GM23338 (cell line): ENCODE results near the gene ZNF879. TPM values are rescaled to one million over a fixed set of nuclear protein-coding genes. Genes with fewer than 3 reads are reported as not detected.

Experiments used
- ATAC-seq: fragments of 200-7000 bp; cut with Tn5 transposase; 3 replicates; pipeline ENCODE4 v1.9.1; 2020
- DNase-seq: peaks from one replicate; pipeline ENCODE4 v3.0.0-alpha.2; 2015; ENCODE audit warnings: low spot score
- H2AFZ ChIP-seq: fragments of 200-600 bp; sonication (generic); 2 replicates; pipeline ENCODE4 v1.8.0; 2016; ENCODE audit warnings: antibody characterized with exemption, mild to moderate bottlenecking, moderate library complexity
- H3F3A ChIP-seq: fragments of 200-600 bp; sonication (generic); replicated peaks from 2 replicates; pipeline ENCODE4 v1.8.0; 2017; ENCODE audit warnings: antibody characterized with exemption, mixed run types, low read depth
- H3K27ac ChIP-seq: fragments of 200-600 bp; sonication (generic); 2 replicates; pipeline ENCODE4 v1.6.1; 2016; ENCODE audit warnings: low read depth
- H3K27me3 ChIP-seq: fragments of 200-600 bp; sonication (generic); 2 replicates; pipeline ENCODE4 v1.8.0; 2016; ENCODE audit warnings: mild to moderate bottlenecking, mixed run types, moderate library complexity; ENCODE audit not compliant: insufficient read depth
- H3K36me3 ChIP-seq: fragments of 200-600 bp; sonication (generic); 2 replicates; pipeline ENCODE4 v1.8.0; 2016; ENCODE audit warnings: mild to moderate bottlenecking; ENCODE audit not compliant: insufficient read depth
- H3K4me1 ChIP-seq: fragments of 200-600 bp; sonication (generic); 2 replicates; pipeline ENCODE4 v1.8.0; 2016; ENCODE audit warnings: mild to moderate bottlenecking, moderate library complexity; ENCODE audit not compliant: insufficient read depth
- H3K4me2 ChIP-seq: fragments of 200-600 bp; sonication (generic); 2 replicates; pipeline ENCODE4 v1.7.1; 2017; ENCODE audit warnings: mixed run types
- H3K4me3 ChIP-seq: fragments of 200-600 bp; sonication (generic); 2 replicates; pipeline ENCODE4 v1.6.1; 2016; ENCODE audit warnings: mixed run types
- H3K79me2 ChIP-seq: fragments of 200-600 bp; sonication (generic); replicated peaks from 2 replicates; pipeline ENCODE4 v1.8.0; 2017; ENCODE audit warnings: mild to moderate bottlenecking; ENCODE audit not compliant: insufficient read depth
- H3K9me2 ChIP-seq: fragments of 200-600 bp; sonication (generic); 2 replicates; pipeline ENCODE4 v1.8.0; 2017; ENCODE audit not compliant: insufficient read depth
- H4K20me1 ChIP-seq: fragments of 200-600 bp; sonication (generic); replicated peaks from 2 replicates; pipeline ENCODE4 v1.8.0; 2017; ENCODE audit warnings: mild to moderate bottlenecking; ENCODE audit not compliant: insufficient read depth
- H3K27ac Mint-ChIP-seq: 2 replicates; pipeline ENCODE4 v1.8.0; 2020; ENCODE audit warnings: inconsistent platforms, mild to moderate bottlenecking, moderate library complexity, mixed read lengths
- H3K27me3 Mint-ChIP-seq: 3 replicates; pipeline ENCODE4 v1.8.0; 2022; ENCODE audit warnings: low read depth, mild to moderate bottlenecking, moderate library complexity, mixed read lengths, inconsistent platforms; ENCODE audit not compliant: insufficient read depth, poor library complexity
- H3K36me3 Mint-ChIP-seq: 3 replicates; pipeline ENCODE4 v1.8.0; 2021; ENCODE audit warnings: low read depth, mild to moderate bottlenecking, inconsistent platforms, moderate library complexity, mixed read lengths
- H3K4me1 Mint-ChIP-seq: 3 replicates; pipeline ENCODE4 v1.8.0; 2020; ENCODE audit warnings: mild to moderate bottlenecking, inconsistent platforms, mixed read lengths
- H3K4me3 Mint-ChIP-seq: 3 replicates; pipeline ENCODE4 v1.8.0; 2021; ENCODE audit warnings: moderate library complexity, mild to moderate bottlenecking, inconsistent platforms, mixed read lengths
- H3K9me3 Mint-ChIP-seq: 3 replicates; pipeline ENCODE4 v1.8.0; 2020; ENCODE audit warnings: moderate library complexity, mild to moderate bottlenecking, inconsistent platforms, mixed read lengths
- CREB1 ChIP-seq: fragments of 250-450 bp; sonication (Bioruptor Pico); IDR thresholded peaks from 2 replicates; pipeline ENCODE4 v1.5.0; 2020; ENCODE audit warnings: low read depth, mild to moderate bottlenecking, moderate library complexity
- CTCF ChIP-seq, 2 experiments: fragments of 200-600 bp in 1 of 2; sonication (generic) in 1 of 2; conservative IDR thresholded peaks; 2 replicates each; pipeline versions ENCODE4 v1.5.1 to v1.6.1; 2016 to 2017; ENCODE audit warnings: antibody characterized with exemption in 2 of 2, low read depth in 2 of 2, mild to moderate bottlenecking in 2 of 2, moderate library complexity in 1 of 2
- ETS1 ChIP-seq: IDR thresholded peaks from 2 replicates; pipeline ENCODE4 v1.6.1; 2016; ENCODE audit warnings: antibody characterized with exemption
- EZH2 ChIP-seq: fragments of 200-600 bp; sonication (generic); IDR thresholded peaks from one replicate; pipeline ENCODE4 v1.8.0; 2017; ENCODE audit warnings: antibody characterized with exemption, mild to moderate bottlenecking, low read depth; ENCODE audit not compliant: unreplicated experiment
- EZH2phosphoT487 ChIP-seq: fragments of 200-600 bp; sonication (generic); IDR thresholded peaks from one replicate; pipeline ENCODE4 v1.8.1; 2018; ENCODE audit warnings: antibody characterized with exemption; ENCODE audit not compliant: unreplicated experiment
- JUNB ChIP-seq: IDR thresholded peaks from one replicate; pipeline ENCODE4 v1.6.1; 2016; ENCODE audit warnings: antibody characterized with exemption; ENCODE audit not compliant: unreplicated experiment
- NANOG ChIP-seq: IDR thresholded peaks from 2 replicates; pipeline ENCODE4 v1.6.1; 2016; ENCODE audit warnings: antibody characterized with exemption, borderline replicate concordance
- POLR2AphosphoS5 ChIP-seq: IDR thresholded peaks from 2 replicates; pipeline ENCODE4 v1.6.1; 2016; ENCODE audit warnings: antibody characterized with exemption, low read depth
- REST ChIP-seq: IDR thresholded peaks from one replicate; pipeline ENCODE4 v1.6.1; 2018; ENCODE audit warnings: antibody characterized with exemption; ENCODE audit not compliant: unreplicated experiment
- STAT1 ChIP-seq: IDR thresholded peaks from one replicate; pipeline ENCODE4 v1.6.1; 2016; ENCODE audit warnings: antibody characterized with exemption; ENCODE audit not compliant: unreplicated experiment
- ZNF114 ChIP-seq: fragments of 250-450 bp; sonication (Bioruptor Pico); IDR thresholded peaks from 2 replicates; pipeline ENCODE4 v1.5.0; 2020; ENCODE audit warnings: mild to moderate bottlenecking, moderate library complexity
- ZNF331 ChIP-seq: fragments of 250-450 bp; sonication (Bioruptor Pico); IDR thresholded peaks from 2 replicates; pipeline ENCODE4 v1.5.0; 2020; ENCODE audit warnings: low read depth, mild to moderate bottlenecking, moderate library complexity
- ZNF462 ChIP-seq: fragments of 250-450 bp; sonication (Bioruptor Pico); IDR thresholded peaks from 2 replicates; pipeline ENCODE4 v1.5.0; 2020; ENCODE audit warnings: mild to moderate bottlenecking, moderate library complexity
- polyA plus RNA-seq: library from polyadenylated mRNA; unstranded; fragments of >200 nt; fragmentation: Nextera tagmentation; extraction: Ambion mirVana; gene quantifications from 2 replicates; pipeline ENCODE4 v1.2.1, GENCODE V29; 2016
- total RNA-seq: library from RNA; depleted of rRNA; stranded (reverse); fragments of >200 nt; shearing (Covaris generic); gene quantifications from 2 replicates; pipeline ENCODE4 v1.2.3, GENCODE V29; 2014

The ZNF879 gene
- total and polyA plus RNA-seq, 2 experiments from 2014 or later, result 3.5 to 3.9 TPM

- H3K4me3 ChIP-seq, result no peak overlapping the region
- DNase-seq, result no peak
- H3K27ac Mint-ChIP-seq, result no peak overlapping the region
- no peaks in the 10 kb centered on the region for H3K79me2 ChIP-seq
- TF ChIP-seq ZNF331 (no peak), NANOG (no peak), ETS1 (no peak), REST (no peak), ZNF462 (CRISPR knock-in tag) (no peak), EZH2 (no peak), CREB1 (CRISPR knock-in tag) (no peak), POLR2AphosphoS5 (no peak), JUNB (no peak), EZH2phosphoT487 (no peak), CTCF (conservative IDR thresholded peaks at IDR 0.05; ENCODE audit: low read depth in 2 of 2) (no peak), ZNF114 (no peak), STAT1 (no peak)
- H3K36me3 ChIP-seq, result no peaks in the 10 kb centered on the region
- peaks cover 42% of the 10 kb centered on the region for H3K27me3 ChIP-seq
- ATAC-seq, result no peak
- peaks cover 8% of the 10 kb centered on the region for H3K4me1 ChIP-seq
- peaks cover 51% of the 10 kb centered on the region for H3K27me3 Mint-ChIP-seq
- H3K36me3 Mint-ChIP-seq, result peaks cover 9% of the 10 kb centered on the region
- H3F3A ChIP-seq, result 0 out of 2 replicates have a peak, but pooled peaks cover 3% of the 10 kb centered on the region
- H3K9me3 Mint-ChIP-seq, result peaks cover 53% of the 10 kb centered on the region
- H4K20me1 ChIP-seq, result no peaks in the 10 kb centered on the region
- no peak overlapping the region for H2AFZ ChIP-seq
- no peak overlapping the region for H3K27ac ChIP-seq
- H3K4me3 Mint-ChIP-seq, result no peak overlapping the region
- H3K9me2 ChIP-seq, result no peaks in the 10 kb centered on the region
- peaks cover 11% of the 10 kb centered on the region; the same call in 2 of the 3 replicates for H3K4me1 Mint-ChIP-seq
- no peak overlapping the region for H3K4me2 ChIP-seq
Observed at GRCh38 chr5:178992291-178992895, 31.2 kb upstream of the ZNF879 start.
